A673 (cell line): ENCODE results near the gene ODAD3.

Experiments used
- EZH2 ChIP-seq: fragments of 200-600 bp; sonication (generic); IDR thresholded peaks from 2 replicates; pipeline ENCODE4 v1.6.1; 2017; ENCODE audit warnings: borderline replicate concordance, low read depth, mild to moderate bottlenecking, mixed read lengths, antibody characterized with exemption, low read length; ENCODE audit not compliant: poor library complexity, severe bottlenecking
- TF ChIP-seq, protein P1 (sequence below): fragments of 300-800, 200-600 bp; sonication (generic); conservative IDR thresholded peaks from 2 replicates; pipeline ENCODE4 v1.5.1; 2017; ENCODE audit warnings: low read depth, mild to moderate bottlenecking, antibody characterized with exemption, low read length, moderate library complexity, mixed read lengths

GRCh38 chr19:11421371-11422098, 13.4 kb downstream of the ODAD3 start:
- TF ChIP-seq, protein P1, sequence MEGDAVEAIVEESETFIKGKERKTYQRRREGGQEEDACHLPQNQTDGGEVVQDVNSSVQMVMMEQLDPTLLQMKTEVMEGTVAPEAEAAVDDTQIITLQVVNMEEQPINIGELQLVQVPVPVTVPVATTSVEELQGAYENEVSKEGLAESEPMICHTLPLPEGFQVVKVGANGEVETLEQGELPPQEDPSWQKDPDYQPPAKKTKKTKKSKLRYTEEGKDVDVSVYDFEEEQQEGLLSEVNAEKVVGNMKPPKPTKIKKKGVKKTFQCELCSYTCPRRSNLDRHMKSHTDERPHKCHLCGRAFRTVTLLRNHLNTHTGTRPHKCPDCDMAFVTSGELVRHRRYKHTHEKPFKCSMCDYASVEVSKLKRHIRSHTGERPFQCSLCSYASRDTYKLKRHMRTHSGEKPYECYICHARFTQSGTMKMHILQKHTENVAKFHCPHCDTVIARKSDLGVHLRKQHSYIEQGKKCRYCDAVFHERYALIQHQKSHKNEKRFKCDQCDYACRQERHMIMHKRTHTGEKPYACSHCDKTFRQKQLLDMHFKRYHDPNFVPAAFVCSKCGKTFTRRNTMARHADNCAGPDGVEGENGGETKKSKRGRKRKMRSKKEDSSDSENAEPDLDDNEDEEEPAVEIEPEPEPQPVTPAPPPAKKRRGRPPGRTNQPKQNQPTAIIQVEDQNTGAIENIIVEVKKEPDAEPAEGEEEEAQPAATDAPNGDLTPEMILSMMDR: no peak
- TF ChIP-seq EZH2: no peak
